ENCODE results near the gene PIK3R5.

PIK3R5 gene

DNA sequence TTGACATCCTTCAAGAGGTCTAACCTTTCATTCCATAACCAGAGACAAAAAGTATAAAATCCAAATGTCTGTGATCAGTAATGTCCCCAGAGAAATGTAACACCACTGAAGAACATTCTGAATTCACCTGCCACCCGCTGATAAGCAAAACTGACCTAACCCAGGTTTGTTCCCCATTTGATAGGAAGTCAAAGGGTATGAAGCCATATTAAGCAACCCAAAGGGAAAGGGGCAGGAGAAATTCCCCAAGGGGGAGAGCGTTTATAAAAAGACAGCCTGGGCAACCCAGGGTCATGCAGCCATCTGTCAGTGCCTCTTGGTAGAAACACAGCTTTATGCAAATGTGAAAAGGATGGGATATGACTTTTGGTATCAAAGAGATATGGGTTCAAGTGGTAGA lies 67.4 kb downstream of the PIK3R5 start:
- no peak overlapping the region for H3K4me3 ChIP-seq (ENCODE audit: low read length)
- H3K9me2 ChIP-seq (replicated peaks; ENCODE audit: control insufficient read depth, low read length), result no peaks in the 10 kb centered on the region
- no peaks in the 10 kb centered on the region for H3K79me2 ChIP-seq (ENCODE audit: control insufficient read depth, low read length)
- peaks cover 8% of the 10 kb centered on the region for H3K27me3 ChIP-seq (ENCODE audit: control insufficient read depth, low read length)
- TF ChIP-seq EZH2phosphoT487 (IDR thresholded peaks at IDR 0.05; ENCODE audit: borderline replicate concordance, low read length), result no peak
- TF ChIP-seq, protein P1, sequence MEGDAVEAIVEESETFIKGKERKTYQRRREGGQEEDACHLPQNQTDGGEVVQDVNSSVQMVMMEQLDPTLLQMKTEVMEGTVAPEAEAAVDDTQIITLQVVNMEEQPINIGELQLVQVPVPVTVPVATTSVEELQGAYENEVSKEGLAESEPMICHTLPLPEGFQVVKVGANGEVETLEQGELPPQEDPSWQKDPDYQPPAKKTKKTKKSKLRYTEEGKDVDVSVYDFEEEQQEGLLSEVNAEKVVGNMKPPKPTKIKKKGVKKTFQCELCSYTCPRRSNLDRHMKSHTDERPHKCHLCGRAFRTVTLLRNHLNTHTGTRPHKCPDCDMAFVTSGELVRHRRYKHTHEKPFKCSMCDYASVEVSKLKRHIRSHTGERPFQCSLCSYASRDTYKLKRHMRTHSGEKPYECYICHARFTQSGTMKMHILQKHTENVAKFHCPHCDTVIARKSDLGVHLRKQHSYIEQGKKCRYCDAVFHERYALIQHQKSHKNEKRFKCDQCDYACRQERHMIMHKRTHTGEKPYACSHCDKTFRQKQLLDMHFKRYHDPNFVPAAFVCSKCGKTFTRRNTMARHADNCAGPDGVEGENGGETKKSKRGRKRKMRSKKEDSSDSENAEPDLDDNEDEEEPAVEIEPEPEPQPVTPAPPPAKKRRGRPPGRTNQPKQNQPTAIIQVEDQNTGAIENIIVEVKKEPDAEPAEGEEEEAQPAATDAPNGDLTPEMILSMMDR (IDR thresholded peaks at IDR 0.05; ENCODE audit: low read depth, low read length, poor library complexity, severe bottlenecking), result no peak
- 0 out of 2 replicates have a peak, but pooled peaks cover 4% of the 10 kb centered on the region for H4K20me1 ChIP-seq (ENCODE audit: control insufficient read depth, insufficient read depth, low read depth, low read length)
- peaks cover 17% of the 10 kb centered on the region for H3K4me1 ChIP-seq (ENCODE audit: control insufficient read depth, low read length)
- H3K27ac ChIP-seq (ENCODE audit: low read depth, low read length), result no peak overlapping the region
- no peak overlapping the region for H3K4me2 ChIP-seq (ENCODE audit: low read length)
- no peaks in the 10 kb centered on the region for H3F3A ChIP-seq (ENCODE audit: control insufficient read depth, insufficient read depth)
- no peaks in the 10 kb centered on the region for H3K36me3 ChIP-seq (ENCODE audit: control insufficient read depth, low read length)
- no peaks in the 10 kb centered on the region for H3K9me3 ChIP-seq (ENCODE audit: control insufficient read depth, insufficient read depth, low read length)

DNA sequence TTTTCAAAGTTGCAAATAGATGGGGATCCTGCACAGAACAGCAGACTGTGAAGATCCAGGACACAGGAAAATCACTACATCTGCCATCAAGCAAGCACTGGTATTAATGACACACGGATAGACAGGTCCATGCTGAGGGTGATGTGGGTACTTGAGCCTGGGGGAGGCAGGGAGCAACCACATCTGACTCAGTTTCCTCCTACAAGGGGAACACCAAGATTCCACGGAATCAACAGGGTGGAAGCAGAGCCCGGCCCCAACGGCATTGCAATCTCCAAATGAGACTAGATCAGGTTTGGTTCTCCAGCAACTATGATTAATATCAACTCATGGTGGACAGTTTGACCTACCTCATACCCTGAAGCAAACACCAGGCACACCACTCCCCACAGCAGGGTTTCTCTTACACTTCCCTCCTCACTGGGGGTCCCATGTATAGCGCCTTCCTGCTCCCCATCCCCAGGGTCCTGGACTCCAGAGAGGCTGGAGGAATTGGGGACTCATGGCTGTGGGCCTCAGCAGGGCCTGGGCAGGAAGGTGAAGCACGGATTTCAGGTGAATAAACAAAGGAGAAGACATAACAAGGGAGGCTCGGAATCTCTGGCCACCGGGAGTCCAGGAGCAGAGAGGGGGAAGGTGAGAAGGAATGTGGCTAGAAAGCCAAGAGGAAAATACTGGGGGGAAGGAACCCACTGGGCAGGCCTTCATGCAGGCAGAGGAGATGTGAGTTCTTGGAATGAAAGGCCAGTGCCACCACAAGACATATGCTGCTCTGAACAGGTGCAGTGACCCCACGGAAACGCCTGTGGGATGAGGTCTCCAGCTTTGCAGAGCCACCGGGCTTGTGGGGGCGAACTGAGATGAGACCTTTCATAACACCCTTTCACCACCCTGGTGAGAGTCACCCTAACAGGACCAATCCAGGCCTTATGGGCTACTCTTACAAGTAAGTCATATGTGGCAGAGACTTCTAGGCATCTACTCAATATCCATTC lies 68.6 kb downstream of the PIK3R5 start:
- no peaks in the 10 kb centered on the region for H3K79me2 ChIP-seq (ENCODE audit: control insufficient read depth, low read length)
- no peaks in the 10 kb centered on the region for H3K9me2 ChIP-seq (replicated peaks; ENCODE audit: control insufficient read depth, low read length)
- TF ChIP-seq, protein P1 (IDR thresholded peaks at IDR 0.05; ENCODE audit: low read depth, low read length, poor library complexity, severe bottlenecking), result no peak
- no peak for TF ChIP-seq EZH2phosphoT487 (IDR thresholded peaks at IDR 0.05; ENCODE audit: borderline replicate concordance, low read length)
- peaks cover 11% of the 10 kb centered on the region for H3K27me3 ChIP-seq (ENCODE audit: control insufficient read depth, low read length)
- no peaks in the 10 kb centered on the region for H3K36me3 ChIP-seq (ENCODE audit: control insufficient read depth, low read length)
- peaks cover 17% of the 10 kb centered on the region for H3K4me1 ChIP-seq (ENCODE audit: control insufficient read depth, low read length)
- no peaks in the 10 kb centered on the region for H3F3A ChIP-seq (ENCODE audit: control insufficient read depth, insufficient read depth)
- H3K9me3 ChIP-seq (ENCODE audit: control insufficient read depth, insufficient read depth, low read length), result no peaks in the 10 kb centered on the region
- no peak overlapping the region for H3K27ac ChIP-seq (ENCODE audit: low read depth, low read length)
- 0 out of 2 replicates have a peak, but pooled peaks cover 4% of the 10 kb centered on the region for H4K20me1 ChIP-seq (ENCODE audit: control insufficient read depth, insufficient read depth, low read depth, low read length)
- no peak overlapping the region for H3K4me2 ChIP-seq (ENCODE audit: low read length)
- H3K4me3 ChIP-seq (ENCODE audit: low read length), result no peak overlapping the region

DNA sequence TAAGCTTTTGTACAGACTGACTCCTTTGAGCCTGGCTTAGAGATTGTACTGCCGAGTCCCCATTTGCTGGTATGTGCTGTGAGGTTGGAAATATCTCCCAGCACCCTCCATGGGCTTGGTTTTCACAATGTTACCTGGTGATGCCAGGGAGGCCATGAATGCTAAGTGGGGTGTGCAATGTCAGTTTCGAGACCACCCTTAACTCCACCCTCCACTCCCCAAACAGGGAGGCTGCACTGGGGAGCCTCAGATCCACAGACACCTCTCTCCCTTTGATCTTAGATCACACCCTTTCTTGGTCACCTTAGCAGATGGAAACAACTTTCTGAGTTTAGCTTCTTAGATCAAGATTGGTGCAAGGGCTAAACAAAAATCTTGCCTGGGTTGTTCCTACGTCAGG lies 69.4 kb downstream of the PIK3R5 start:
- Histone ChIP-seq H3K79me2 (ENCODE audit: control insufficient read depth, low read length) (no peaks in the 10 kb centered on the region), H3K36me3 (ENCODE audit: control insufficient read depth, low read length) (no peaks in the 10 kb centered on the region), H4K20me1 (ENCODE audit: control insufficient read depth, insufficient read depth, low read depth, low read length) (0 out of 2 replicates have a peak, but pooled peaks cover 4% of the 10 kb centered on the region), H3K27me3 (ENCODE audit: control insufficient read depth, low read length) (peaks cover 11% of the 10 kb centered on the region), H3K4me2 (ENCODE audit: low read length) (no peak overlapping the region), H3K4me3 (ENCODE audit: low read length) (no peak overlapping the region), H3K9me2 (replicated peaks; ENCODE audit: control insufficient read depth, low read length) (no peaks in the 10 kb centered on the region), H3K27ac (ENCODE audit: low read depth, low read length) (no peak overlapping the region), H3K4me1 (ENCODE audit: control insufficient read depth, low read length) (peaks cover 17% of the 10 kb centered on the region), H3K9me3 (ENCODE audit: control insufficient read depth, insufficient read depth, low read length) (no peaks in the 10 kb centered on the region), H3F3A (ENCODE audit: control insufficient read depth, insufficient read depth) (no peaks in the 10 kb centered on the region)
- TF ChIP-seq EZH2phosphoT487 (IDR thresholded peaks at IDR 0.05; ENCODE audit: borderline replicate concordance, low read length), result no peak
- TF ChIP-seq, protein P1 (IDR thresholded peaks at IDR 0.05; ENCODE audit: low read depth, low read length, poor library complexity, severe bottlenecking), result no peak

All from DOHH2 (cell line).